Renal cortex interstitium (tissue), 15 donors: ENCODE results near the gene FKBP8. TPM values are rescaled to one million over a fixed set of nuclear protein-coding genes. Genes with fewer than 3 reads are reported as not detected.
"Not testable (repeated sequence)": the region's sequence is repeated elsewhere in the genome, so short reads cannot be mapped to it uniquely, and the experiment has no call there.

Experiments
- DNase-seq, 11 donors: peaks; one replicate each; pipeline ENCODE4 v3.0.0-alpha.2; 2013; ENCODE audit warnings: low read depth in 9 of 11, low spot score in 4 of 11; ENCODE audit errors: extremely low read depth in 1 of 11
- long read RNA-seq, 16 experiments: transcript quantifications; one replicate each; lab custom pipeline, GENCODE V29; 2026
- polyA plus RNA-seq, 3 donors: library from polyadenylated mRNA; unstranded; fragments of 120-200 nt; gene quantifications; one replicate each; pipeline ENCODE4 v1.2.1, GENCODE V29; 2013; ENCODE audit not compliant: insufficient read length in 3 of 3

The FKBP8 gene
- 100 to 1,000 TPM; 133 to 212 (median 182) TPM for polyA plus RNA-seq
- long read RNA-seq, donor 1, transcript FKBP8-209 (9 exons, 1,781 nt), result minor isoform, 16 of 86 reads
- long read RNA-seq, donor 1, transcript FKBP8-201 (9 exons, 1,710 nt), result minor isoform, 12 of 86 reads
- long read RNA-seq, donor 1, transcript FKBP8-213 (9 exons, 1,849 nt), result major isoform, 20 of 86 reads
- long read RNA-seq, donor 1, partial matches to known transcripts, result 31 of 86 reads
- long read RNA-seq, donor 1, other reads (novel, unspliced or antisense), result 6 of 86 reads
- long read RNA-seq, donor 2, transcript FKBP8-213 (9 exons, 1,849 nt), result major isoform, 26 of 118 reads
- long read RNA-seq, donor 2, transcript FKBP8-201 (9 exons, 1,710 nt), result minor isoform, 13 of 118 reads
- long read RNA-seq, donor 2, transcript FKBP8-209 (9 exons, 1,781 nt), result minor isoform, 20 of 118 reads
- long read RNA-seq, donor 2, partial matches to known transcripts, result 47 of 118 reads
- long read RNA-seq, donor 2, other reads (novel, unspliced or antisense), result 9 of 118 reads
- long read RNA-seq, donor 3, transcript FKBP8-201 (9 exons, 1,710 nt), result minor isoform, 30 of 235 reads
- long read RNA-seq, donor 3, transcript FKBP8-209 (9 exons, 1,781 nt), result minor isoform, 35 of 235 reads
- long read RNA-seq, donor 3, transcript FKBP8-213 (9 exons, 1,849 nt), result major isoform, 62 of 235 reads
- long read RNA-seq, donor 3, partial matches to known transcripts, result 89 of 235 reads
- long read RNA-seq, donor 3, other reads (novel, unspliced or antisense), result 18 of 235 reads
- long read RNA-seq, donor 4, transcript FKBP8-201 (9 exons, 1,710 nt), result minor isoform, 11 of 110 reads
- long read RNA-seq, donor 4, transcript FKBP8-209 (9 exons, 1,781 nt), result minor isoform, 21 of 110 reads
- long read RNA-seq, donor 4, transcript FKBP8-213 (9 exons, 1,849 nt), result major isoform, 37 of 110 reads
- long read RNA-seq, donor 4, partial matches to known transcripts, result 36 of 110 reads
- long read RNA-seq, donor 4, other reads (novel, unspliced or antisense), result 5 of 110 reads
- long read RNA-seq, donor 5, transcript FKBP8-213 (9 exons, 1,849 nt), result major isoform, 71 of 264 reads
- long read RNA-seq, donor 5, transcript FKBP8-201 (9 exons, 1,710 nt), result minor isoform, 41 of 264 reads
- long read RNA-seq, donor 5, transcript FKBP8-209 (9 exons, 1,781 nt), result minor isoform, 40 of 264 reads
- long read RNA-seq, donor 5, partial matches to known transcripts, result 98 of 264 reads
- long read RNA-seq, donor 5, other reads (novel, unspliced or antisense), result 11 of 264 reads
- long read RNA-seq, donor 6, transcript FKBP8-213 (9 exons, 1,849 nt), result major isoform, 21 of 89 reads
- long read RNA-seq, donor 6, transcript FKBP8-201 (9 exons, 1,710 nt), result minor isoform, 17 of 89 reads
- long read RNA-seq, donor 6, transcript FKBP8-209 (9 exons, 1,781 nt), result minor isoform, 16 of 89 reads
- long read RNA-seq, donor 6, partial matches to known transcripts, result 27 of 89 reads
- long read RNA-seq, donor 6, other reads (novel, unspliced or antisense), result 6 of 89 reads
- long read RNA-seq, donor 7, transcript FKBP8-201 (9 exons, 1,710 nt), result minor isoform, 6 of 106 reads
- long read RNA-seq, donor 7, transcript FKBP8-209 (9 exons, 1,781 nt), result minor isoform, 16 of 106 reads
- long read RNA-seq, donor 7, transcript FKBP8-213 (9 exons, 1,849 nt), result major isoform, 28 of 106 reads
- long read RNA-seq, donor 7, partial matches to known transcripts, result 46 of 106 reads
- long read RNA-seq, donor 7, other reads (novel, unspliced or antisense), result 9 of 106 reads
- long read RNA-seq, donor 8, result 0 reads
- long read RNA-seq, donor 9, transcript FKBP8-213 (9 exons, 1,849 nt), result major isoform, 30 of 133 reads
- long read RNA-seq, donor 9, transcript FKBP8-201 (9 exons, 1,710 nt), result minor isoform, 18 of 133 reads
- long read RNA-seq, donor 9, transcript FKBP8-209 (9 exons, 1,781 nt), result minor isoform, 20 of 133 reads
- long read RNA-seq, donor 9, partial matches to known transcripts, result 49 of 133 reads
- long read RNA-seq, donor 9, other reads (novel, unspliced or antisense), result 16 of 133 reads
- long read RNA-seq, donor 10, transcript FKBP8-209 (9 exons, 1,781 nt), result minor isoform, 23 of 112 reads
- long read RNA-seq, donor 10, transcript FKBP8-201 (9 exons, 1,710 nt), result minor isoform, 19 of 112 reads
- long read RNA-seq, donor 10, transcript FKBP8-213 (9 exons, 1,849 nt), result major isoform, 28 of 112 reads
- long read RNA-seq, donor 10, partial matches to known transcripts, result 34 of 112 reads
- long read RNA-seq, donor 10, other reads (novel, unspliced or antisense), result 7 of 112 reads
- long read RNA-seq, donor 11, transcript FKBP8-209 (9 exons, 1,781 nt), result minor isoform, 28 of 121 reads
- long read RNA-seq, donor 11, transcript FKBP8-201 (9 exons, 1,710 nt), result minor isoform, 15 of 121 reads
- long read RNA-seq, donor 11, transcript FKBP8-213 (9 exons, 1,849 nt), result major isoform, 33 of 121 reads
- long read RNA-seq, donor 11, partial matches to known transcripts, result 38 of 121 reads
- long read RNA-seq, donor 11, other reads (novel, unspliced or antisense), result 6 of 121 reads
- long read RNA-seq, donor 12, transcript FKBP8-213 (9 exons, 1,849 nt), result major isoform, 17 of 36 reads
- long read RNA-seq, donor 12, transcript FKBP8-201 (9 exons, 1,710 nt), result minor isoform, 8 of 36 reads
- long read RNA-seq, donor 12, transcript FKBP8-209 (9 exons, 1,781 nt), result minor isoform, 5 of 36 reads
- long read RNA-seq, donor 12, partial matches to known transcripts, result 6 of 36 reads
- long read RNA-seq, donor 12, other reads (novel, unspliced or antisense), result 0 of 36 reads
- long read RNA-seq, donor 13, transcript FKBP8-201 (9 exons, 1,710 nt), result minor isoform, 49 of 273 reads
- long read RNA-seq, donor 13, transcript FKBP8-213 (9 exons, 1,849 nt), result major isoform, 77 of 273 reads
- long read RNA-seq, donor 13, transcript FKBP8-209 (9 exons, 1,781 nt), result minor isoform, 35 of 273 reads
- long read RNA-seq, donor 13, partial matches to known transcripts, result 93 of 273 reads
- long read RNA-seq, donor 13, other reads (novel, unspliced or antisense), result 14 of 273 reads
- long read RNA-seq, donor 14, transcript FKBP8-201 (9 exons, 1,710 nt), result minor isoform, 18 of 118 reads
- long read RNA-seq, donor 14, transcript FKBP8-209 (9 exons, 1,781 nt), result minor isoform, 27 of 118 reads
- long read RNA-seq, donor 14, transcript FKBP8-213 (9 exons, 1,849 nt), result major isoform, 36 of 118 reads
- long read RNA-seq, donor 14, partial matches to known transcripts, result 30 of 118 reads
- long read RNA-seq, donor 14, other reads (novel, unspliced or antisense), result 5 of 118 reads
- long read RNA-seq, donor 15, transcript FKBP8-209 (9 exons, 1,781 nt), result minor isoform, 12 of 49 reads
- long read RNA-seq, donor 15, transcript FKBP8-213 (9 exons, 1,849 nt), result major isoform, 14 of 49 reads
- long read RNA-seq, donor 15, transcript FKBP8-201 (9 exons, 1,710 nt), result minor isoform, 8 of 49 reads
- long read RNA-seq, donor 15, partial matches to known transcripts, result 8 of 49 reads
- long read RNA-seq, donor 15, other reads (novel, unspliced or antisense), result 6 of 49 reads
- long read RNA-seq, donor 16, transcript FKBP8-209 (9 exons, 1,781 nt), result minor isoform, 49 of 379 reads
- long read RNA-seq, donor 16, transcript FKBP8-210 (4 exons, 1,140 nt), result minor isoform, 8 of 379 reads
- long read RNA-seq, donor 16, transcript FKBP8-201 (9 exons, 1,710 nt), result minor isoform, 48 of 379 reads
- long read RNA-seq, donor 16, transcript FKBP8-213 (9 exons, 1,849 nt), result major isoform, 105 of 379 reads
- long read RNA-seq, donor 16, partial matches to known transcripts, result 135 of 379 reads
- long read RNA-seq, donor 16, other reads (novel, unspliced or antisense), result 31 of 379 reads

GRCh38 chr19:18542941-18543813, at the start of gene FKBP8:
Gene FKBP8 (minus strand): TSS chr19:18543573. CDS start chr19:18541970, 1,603 bp downstream.
- peak in 10 of 11 donors; percentile 70 to 91 (median 84) for DNase-seq

GRCh38 chr19:18592732-18593131, 49.4 kb upstream of the FKBP8 start:
- DNase-seq, result not testable (repeated sequence)

DNA sequence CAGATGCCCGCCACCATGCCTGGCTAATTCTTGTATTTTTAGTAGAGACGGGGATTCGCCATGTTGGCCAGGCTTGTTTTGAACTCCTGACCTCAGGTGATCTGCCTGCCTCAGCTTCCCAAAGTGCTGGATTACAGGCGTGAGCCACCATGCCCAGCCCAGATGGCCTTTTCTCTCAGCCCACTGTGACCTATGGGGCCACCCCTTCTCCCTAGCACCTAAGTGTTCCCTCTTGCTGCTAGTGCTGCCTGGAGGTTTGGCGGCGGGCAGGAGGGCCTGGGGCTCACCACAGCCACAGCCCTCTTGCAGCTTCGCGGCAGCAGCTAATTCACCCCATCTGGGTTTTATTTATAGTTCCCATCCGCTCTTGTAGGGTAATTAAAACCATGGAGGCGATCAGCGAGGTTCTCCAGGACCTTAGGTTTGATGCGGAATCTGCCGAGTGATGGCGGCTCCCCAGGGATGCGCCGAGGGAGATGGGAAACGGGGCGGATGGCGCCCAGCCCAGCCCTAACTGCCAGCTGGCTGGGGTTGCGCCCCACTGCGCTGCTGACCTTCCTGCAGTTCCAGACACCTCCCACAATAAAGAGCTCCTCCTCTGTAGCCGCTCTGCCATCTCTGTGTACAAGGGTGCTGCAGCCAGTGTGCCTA, 48.5 kb upstream of the FKBP8 start:
- no peak for DNase-seq

DNA sequence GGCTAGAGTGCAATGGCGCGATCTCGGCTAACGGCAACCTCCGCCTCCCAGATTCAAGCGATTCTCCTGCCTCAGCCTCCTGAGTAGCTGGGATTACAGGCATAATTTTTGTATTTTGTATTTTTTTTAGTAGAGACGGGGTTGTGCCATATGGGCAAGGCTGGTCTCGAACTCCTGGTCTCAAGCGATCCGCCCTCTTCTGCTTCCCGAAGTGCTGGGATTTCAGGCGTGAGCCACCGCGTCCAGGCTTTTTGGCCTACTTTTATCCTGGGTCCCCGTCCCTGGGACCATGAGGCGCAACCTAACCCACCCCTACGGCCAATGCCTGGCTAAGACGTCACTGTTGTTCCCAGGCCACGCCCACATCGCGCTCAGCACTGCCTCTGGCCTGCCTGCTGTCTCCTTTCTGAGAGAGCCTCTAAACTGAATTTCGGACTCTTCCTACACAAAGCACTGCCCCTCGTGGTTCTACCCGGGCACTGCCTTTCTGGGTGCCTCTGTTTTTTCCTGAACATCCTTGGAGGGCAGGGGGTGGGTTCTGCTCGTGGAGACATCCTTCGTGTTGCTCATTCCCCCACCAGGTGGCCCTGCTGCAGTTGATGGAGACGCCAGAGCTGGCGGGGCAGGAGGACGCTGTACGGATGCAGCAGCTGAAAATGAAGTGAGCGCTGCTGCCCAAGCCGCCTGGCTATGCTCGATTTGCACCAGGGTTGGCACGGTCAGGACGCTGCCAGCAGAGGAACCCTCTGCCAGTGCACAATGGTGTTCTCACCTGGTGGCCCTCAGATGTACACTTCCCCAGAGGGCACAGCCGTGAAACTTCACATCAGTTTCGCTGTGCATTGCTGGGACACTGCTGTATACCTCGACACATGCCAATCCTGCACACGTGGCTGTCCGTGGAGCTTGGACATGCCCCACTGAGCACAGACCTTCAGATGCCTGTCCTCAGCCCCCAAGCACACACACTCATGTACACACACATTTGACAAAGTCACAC, 47.2 kb upstream of the FKBP8 start:
- DNase-seq, result peak in 7 of 11 donors; percentile 76 to 87 (median 80)

DNA sequence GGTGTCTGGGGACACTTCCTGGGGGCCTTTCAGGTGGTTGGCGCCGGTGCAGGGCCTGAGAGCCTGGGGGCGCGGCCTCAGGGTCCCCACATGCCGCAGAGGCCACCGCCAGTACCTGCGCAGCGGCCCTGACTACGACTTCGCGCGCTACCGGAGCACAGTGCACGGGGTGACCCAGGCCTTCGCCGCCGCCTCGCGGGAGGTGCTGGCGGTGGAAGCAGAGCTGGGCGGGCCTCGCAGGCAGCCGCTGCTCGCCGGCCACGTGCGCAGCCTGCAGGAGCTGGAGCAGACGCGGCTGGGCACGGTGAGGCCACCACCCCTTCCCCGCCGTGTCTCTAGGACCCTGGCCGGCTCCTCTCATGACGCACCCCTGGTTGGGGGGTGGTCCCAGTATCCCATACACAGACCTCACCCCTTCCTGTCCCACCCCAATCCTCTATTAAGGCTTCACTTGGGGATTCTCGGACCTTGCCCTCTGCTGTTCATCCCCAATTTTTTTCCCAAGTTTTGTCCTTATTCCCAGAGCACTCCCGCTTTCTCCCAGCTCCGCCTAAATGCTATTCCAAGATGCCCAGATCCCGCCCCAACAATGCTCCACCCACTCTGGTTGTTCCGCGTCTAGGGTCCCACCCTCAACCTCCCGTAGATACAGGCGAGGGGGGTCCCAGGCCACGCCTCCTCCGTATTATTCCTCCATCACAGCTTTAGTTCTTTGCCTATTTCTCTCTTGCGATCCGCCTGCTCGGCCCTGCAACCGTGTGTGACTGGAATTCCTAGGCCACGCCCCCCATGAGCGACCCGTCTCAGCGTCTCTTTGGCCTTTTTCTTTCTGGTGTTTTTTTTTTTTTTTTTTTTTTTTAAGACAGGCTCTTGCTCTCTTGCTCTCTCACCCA, 46.3 kb upstream of the FKBP8 start:
- peak in 1 of 11 donors; percentile 73 for DNase-seq

DNA sequence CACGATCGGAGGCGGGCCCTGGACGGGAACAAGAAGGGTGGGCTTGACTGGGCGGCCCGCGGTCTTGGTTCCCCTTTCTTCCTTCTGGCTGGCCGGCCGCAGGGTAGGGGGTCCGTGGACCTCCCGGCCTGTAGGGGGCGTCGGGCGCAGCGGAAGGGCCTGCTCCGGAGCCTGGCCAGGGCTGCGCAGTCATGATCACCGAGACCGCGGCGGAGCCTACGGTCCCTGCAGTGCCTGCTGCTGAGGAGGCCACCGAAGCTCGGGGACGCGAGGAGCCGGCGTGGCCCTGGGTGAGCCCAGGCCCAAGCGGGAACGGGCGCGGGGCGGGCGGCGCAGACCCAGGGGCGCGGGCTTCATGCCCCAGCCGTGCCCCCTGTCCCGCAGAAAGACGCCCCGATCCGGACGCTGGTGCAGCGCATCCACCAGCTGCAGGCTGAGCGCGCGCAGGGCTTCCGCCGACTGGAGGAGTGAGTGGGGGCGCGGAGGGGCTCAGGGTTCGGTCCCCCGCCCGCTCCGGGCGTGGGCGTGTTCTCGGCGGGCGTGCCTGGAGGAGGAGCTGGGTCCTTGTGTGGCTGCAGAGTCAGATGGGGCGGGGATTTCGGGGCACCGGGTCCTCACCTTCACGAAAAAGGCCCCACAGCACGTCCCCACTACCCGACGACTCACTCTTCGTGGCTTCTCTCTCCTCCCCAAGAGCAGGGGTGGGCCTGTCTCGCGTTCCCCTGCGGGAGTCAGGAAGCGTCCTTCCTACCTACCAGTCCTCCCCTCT, 45.4 kb upstream of the FKBP8 start, which contains the start of gene REX1BD:
TSS of gene REX1BD (plus strand) at position 188 of the 769 bp plus-strand sequence. CDS start at position 192, 4 bp downstream.
- DNase-seq, result peak in 9 of 11 donors; percentile 77 to 84 (median 80)

GRCh38 chr19:18587962-18588610, 44.7 kb upstream of the FKBP8 start:
- no peak for DNase-seq

DNA sequence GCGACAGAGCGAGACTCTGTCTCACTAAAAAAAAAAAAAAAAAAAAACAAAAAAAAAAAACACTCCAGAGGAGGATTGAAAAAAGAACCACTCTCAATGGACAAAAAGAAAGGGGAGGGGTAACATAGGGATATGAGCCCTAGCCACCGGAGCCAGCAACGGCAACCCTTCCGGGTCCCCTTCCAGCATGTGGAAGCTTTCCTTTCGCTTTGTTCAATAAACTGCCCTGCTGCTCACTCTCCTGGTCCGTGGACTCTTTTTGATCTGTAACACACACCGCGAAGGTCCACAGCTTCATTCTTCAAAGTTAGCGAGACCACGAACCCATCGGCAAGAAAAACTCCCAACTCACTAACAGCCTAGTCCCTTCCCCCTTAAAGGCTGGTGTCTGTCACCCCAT, 44.2 kb upstream of the FKBP8 start:
- DNase-seq, result no peak

- DNase-seq, result no peak
These were observed 42.9 kb upstream of the FKBP8 start for GRCh38 chr19:18586306-18586705.
